Keratinocyte (primary cell): Measurements from ENCODE around the gene WDR70.

ENCODE experiments used
- EZH2 ChIP-seq: IDR thresholded peaks from one replicate; pipeline ENCODE4 v1.6.1; 2012; ENCODE audit warnings: inconsistent platforms, mild to moderate bottlenecking, low read length, moderate library complexity
- TF ChIP-seq, protein P1 (sequence below), 3 experiments: IDR thresholded peaks in 1 of 3; conservative IDR thresholded peaks in 1 of 3; optimal IDR thresholded peaks in 1 of 3; 2 replicates in 2 of 3; 3 replicates in 1 of 3; pipeline versions ENCODE3 to v1.5.1; 2011; ENCODE audit warnings: low read length in 3 of 3, mild to moderate bottlenecking in 3 of 3, moderate library complexity in 2 of 3, control low read depth in 1 of 3, inconsistent platforms in 1 of 3; ENCODE audit not compliant: insufficient read depth in 2 of 3; ENCODE audit errors: extremely low read depth in 1 of 3

- TF ChIP-seq, protein P1, sequence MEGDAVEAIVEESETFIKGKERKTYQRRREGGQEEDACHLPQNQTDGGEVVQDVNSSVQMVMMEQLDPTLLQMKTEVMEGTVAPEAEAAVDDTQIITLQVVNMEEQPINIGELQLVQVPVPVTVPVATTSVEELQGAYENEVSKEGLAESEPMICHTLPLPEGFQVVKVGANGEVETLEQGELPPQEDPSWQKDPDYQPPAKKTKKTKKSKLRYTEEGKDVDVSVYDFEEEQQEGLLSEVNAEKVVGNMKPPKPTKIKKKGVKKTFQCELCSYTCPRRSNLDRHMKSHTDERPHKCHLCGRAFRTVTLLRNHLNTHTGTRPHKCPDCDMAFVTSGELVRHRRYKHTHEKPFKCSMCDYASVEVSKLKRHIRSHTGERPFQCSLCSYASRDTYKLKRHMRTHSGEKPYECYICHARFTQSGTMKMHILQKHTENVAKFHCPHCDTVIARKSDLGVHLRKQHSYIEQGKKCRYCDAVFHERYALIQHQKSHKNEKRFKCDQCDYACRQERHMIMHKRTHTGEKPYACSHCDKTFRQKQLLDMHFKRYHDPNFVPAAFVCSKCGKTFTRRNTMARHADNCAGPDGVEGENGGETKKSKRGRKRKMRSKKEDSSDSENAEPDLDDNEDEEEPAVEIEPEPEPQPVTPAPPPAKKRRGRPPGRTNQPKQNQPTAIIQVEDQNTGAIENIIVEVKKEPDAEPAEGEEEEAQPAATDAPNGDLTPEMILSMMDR (optimal IDR thresholded peaks at IDR 0.05 in 1 of 3, IDR thresholded peaks at IDR 0.05 in 1 of 3, conservative IDR thresholded peaks at IDR 0.05 in 1 of 3; ENCODE audit: extremely low read depth in 1 of 3, insufficient read depth in 2 of 3, low read length in 3 of 3), result no peak
- no peak for TF ChIP-seq EZH2
These were observed 174.7 kb downstream of the WDR70 start for GRCh38 chr5:37553720-37554404.
